Upper lobe of left lung (tissue), 4 donors: ENCODE measurements around the gene DEFB131A.
"Not testable (repeated sequence)": the region's sequence is repeated elsewhere in the genome, so short reads cannot be mapped to it uniquely, and the experiment has no call there.

ENCODE experiments used
- CTCF ChIP-seq, 6 experiments: fragments of 450-650 bp in 4 of 6; fragments of 200-600 bp in 2 of 6; sonication (generic) in 2 of 6; IDR thresholded peaks; one replicate each; pipeline ENCODE4 v1.5.1; 2016 to 2019; ENCODE audit warnings: antibody characterized with exemption in 6 of 6
- POLR2A ChIP-seq, 4 donors: fragments of 450-650 bp; IDR thresholded peaks; one replicate each; pipeline ENCODE4 v1.5.1; 2016 to 2017; ENCODE audit warnings: antibody characterized with exemption in 4 of 4, mild to moderate bottlenecking in 2 of 4
- POLR2AphosphoS5 ChIP-seq, 2 donors: sonication (generic); formaldehyde crosslinking; IDR thresholded peaks; one replicate each; pipeline ENCODE4 v1.5.1; 2017; ENCODE audit warnings: antibody characterized with exemption in 2 of 2

- TF ChIP-seq POLR2AphosphoS5, POLR2A, CTCF (IDR thresholded peaks at IDR 0.05): not testable (repeated sequence)
These were observed at the start of gene DEFB131A for GRCh38 chr4:9444114-9444513.
